Raji (cell line): ENCODE results near the gene C16orf89.

Source experiments
- POLR2A ChIP-seq: IDR thresholded peaks from 2 replicates; pipeline ENCODE4 v1.6.1; 2011; ENCODE audit warnings: low read depth, low read length, control low read depth; ENCODE audit not compliant: insufficient read depth

C16orf89 gene

DNA sequence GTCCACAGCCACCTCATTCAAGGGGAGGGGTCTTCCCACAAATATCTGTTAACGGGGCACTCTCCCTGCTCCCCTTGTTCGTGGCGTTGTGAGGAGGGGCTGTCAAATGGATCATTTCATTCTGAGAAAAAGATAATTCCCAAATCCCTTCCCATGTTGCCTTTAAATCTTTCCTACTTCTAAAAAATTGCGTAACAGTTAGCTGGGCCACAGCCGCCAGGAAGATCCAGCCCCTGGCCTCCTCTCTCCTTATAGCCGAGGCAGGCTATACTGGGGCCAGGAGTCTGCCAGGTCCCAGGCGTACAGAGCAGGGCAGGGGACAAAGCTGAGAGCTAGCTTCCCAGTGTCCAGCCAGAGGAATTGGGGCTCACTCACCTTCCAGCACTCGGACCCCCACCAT, 430 bp downstream of the C16orf89 start:
- TF ChIP-seq POLR2A: no peak

DNA sequence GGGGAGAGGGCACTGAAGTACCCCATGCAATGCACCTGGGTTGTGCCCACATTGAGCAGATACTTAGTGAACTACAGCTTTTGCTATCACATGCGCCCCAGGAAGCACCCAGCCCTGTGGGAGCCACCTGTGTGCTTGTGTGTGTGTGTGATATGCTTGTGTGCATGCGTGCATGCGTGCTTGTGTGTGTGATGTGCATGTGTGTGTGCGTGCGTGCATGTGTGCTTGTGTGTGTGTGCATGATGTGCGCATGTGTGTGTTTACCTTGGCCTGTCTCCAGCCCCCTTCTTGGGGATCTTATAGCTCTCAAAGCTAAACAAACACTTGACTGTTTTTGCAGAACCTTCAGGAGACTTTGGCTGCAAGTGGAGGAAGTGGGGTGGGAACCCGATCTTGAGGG, 841 bp downstream of the C16orf89 start:
- TF ChIP-seq POLR2A: no peak

DNA sequence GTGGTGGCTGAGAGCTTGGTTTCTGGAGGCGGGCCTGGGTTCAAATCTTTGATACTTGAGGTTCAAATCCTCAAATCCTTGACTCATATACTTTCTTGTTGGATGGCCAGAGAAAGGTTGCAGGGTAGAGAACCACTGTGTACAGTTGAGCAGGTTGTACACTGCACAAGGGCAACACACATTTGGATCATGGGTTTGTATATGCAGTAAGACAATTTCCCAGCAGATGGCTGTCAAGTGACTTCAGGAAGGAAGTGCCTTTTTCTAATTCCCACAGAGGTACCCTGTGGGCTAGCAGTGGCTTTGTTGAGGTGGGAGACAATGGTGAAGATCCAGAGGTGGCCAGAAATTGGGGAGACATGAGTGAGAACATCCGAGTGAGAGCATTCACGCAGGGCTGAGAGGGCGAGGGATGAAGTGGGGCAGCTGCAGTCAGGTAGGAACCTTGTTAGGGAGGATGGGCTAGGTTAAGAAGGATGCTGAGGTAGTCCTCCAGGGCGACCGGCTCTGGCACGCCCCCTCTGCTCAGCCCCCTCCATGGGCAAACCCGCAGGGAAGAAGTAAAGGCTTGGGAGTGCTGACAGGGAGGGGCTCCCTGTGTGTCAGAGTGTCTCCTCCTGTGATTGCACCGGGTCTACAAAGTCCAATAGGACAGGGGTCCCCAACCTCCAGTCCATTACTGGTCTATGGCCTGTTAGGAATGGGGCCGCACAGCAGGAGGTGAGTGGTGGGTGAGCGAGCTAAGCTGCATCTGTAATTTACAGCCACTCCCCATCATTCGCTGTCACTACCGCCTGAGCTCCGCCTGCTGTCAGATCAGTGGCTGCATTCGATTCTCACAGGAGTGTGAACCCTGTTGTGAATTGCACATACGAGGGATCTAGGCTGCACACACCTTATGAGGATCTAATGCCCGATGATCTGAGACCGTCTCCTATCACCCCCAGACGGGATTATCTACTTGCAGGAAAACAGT, 2.7 kb downstream of the C16orf89 start:
- TF ChIP-seq POLR2A: no peak

DNA sequence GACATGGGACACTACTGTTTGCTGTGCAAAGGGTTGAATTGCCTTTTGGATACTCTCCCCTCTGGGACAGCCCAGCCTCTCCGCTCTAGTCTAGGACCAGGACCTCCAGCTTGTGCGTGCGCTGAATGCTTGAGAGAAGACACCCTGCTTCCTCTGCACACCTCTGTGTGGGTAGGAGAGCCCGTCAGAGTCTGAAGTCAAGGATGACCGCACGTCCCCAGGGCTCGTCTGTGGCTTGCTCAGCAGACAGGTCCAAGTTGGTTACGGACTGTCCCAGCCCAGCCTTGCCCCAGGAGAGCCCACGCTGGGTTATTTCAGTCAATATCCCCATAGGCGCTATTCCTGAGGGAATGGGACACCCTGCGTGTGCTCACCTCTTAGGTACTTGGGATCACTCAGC, 3.7 kb downstream of the C16orf89 start:
- no peak for TF ChIP-seq POLR2A

DNA sequence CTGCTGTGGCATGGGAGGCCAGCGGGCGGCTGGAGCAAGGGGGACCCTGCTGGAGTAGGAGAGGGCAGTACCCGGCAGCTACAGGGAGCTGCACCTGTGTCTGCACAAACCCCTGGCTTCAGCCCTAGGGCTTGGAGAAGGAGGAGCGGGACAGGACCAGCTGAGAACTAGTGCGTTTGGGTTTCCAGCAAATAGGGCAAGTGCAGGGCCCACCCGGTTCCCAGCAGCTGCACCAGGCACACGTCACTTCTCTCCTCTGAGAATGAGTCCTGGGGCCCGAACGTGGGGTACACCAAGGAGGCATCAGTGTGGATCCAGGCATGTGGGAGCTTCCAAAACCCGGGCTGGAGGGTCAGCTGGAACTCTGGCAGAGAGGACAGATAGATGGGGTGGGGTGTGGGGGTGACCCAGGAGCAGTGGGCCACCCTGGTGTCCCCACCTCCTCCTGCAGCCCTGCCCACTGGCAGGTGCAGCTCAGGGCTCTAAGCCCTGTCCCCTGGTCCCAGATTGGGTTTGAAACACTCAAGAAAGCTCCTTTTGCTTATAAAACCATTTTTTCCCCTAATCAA, 5.6 kb downstream of the C16orf89 start:
- no peak for TF ChIP-seq POLR2A

DNA sequence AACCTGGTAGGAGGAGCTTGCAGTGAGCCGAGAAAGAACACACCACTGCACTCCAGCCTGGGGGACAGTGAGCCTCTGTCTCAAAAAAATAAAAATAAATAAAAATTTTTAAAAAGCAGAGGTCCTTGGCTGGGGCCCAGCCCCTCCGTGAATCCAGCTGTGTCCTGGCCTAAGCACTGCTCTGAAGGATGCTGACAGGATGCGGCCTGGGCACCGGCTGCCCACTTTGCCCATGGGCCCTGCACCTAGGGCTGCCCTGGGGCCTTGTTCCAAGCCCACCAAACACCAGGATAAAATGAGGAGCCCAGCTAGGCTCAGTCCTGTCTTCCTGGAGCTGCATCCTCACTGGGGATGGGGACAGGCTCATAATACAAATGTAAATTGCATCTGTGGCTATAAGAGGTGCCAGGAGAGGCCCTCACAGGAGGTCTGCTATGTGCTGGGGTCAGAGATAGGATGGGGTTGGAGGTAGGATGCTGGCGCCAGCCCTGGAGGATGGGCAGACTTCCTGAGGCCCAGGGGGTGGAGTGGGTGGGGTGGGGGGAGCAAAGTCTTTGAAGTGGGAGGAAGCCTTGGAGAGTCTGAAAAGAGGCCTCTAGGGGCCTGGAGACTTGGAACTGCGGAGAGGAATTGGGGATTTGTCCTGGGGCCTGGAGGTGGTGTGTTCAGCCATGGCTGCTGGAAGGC, 6.2 kb downstream of the C16orf89 start:
- TF ChIP-seq POLR2A: no peak

DNA sequence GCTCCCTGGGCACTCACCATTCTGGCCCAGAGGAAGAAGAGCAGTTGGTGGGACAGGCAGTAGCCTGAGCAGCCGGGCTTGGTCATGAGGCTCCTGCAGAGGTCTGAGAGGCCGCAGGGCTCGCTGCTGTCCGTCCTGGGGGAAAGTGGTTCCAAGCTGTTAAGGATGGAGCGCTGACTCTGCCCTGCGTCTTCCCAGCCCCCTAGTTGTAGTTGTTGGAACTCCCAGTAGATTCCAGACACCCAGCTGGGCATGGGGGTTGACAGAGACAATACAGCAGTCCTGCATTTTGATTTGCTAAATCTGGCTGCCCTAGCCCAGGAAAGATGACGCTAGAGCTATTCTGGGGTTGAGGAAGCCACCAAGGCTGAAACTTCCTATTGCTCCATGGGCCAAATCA, 7.3 kb downstream of the C16orf89 start:
- no peak for TF ChIP-seq POLR2A

DNA sequence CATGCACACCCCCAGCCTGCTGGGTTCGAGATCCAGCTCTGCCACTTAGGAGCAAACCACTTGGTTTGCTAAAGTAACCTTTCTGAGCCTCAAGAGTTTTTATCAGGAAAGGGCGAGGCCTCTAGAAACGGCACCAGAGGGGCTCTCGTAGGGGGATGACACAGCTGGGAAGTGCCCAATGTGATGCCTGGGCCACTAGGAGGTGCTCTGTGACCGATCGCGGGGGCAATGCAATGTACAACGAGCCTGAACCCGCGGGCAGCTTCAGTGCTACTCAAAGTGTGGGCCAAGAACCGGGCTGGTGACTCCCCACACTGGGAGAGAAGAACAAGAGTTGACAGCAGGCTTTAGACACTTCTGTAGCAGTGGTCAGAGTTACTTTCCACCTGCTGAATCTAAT, 9.4 kb downstream of the C16orf89 start:
- no peak for TF ChIP-seq POLR2A

DNA sequence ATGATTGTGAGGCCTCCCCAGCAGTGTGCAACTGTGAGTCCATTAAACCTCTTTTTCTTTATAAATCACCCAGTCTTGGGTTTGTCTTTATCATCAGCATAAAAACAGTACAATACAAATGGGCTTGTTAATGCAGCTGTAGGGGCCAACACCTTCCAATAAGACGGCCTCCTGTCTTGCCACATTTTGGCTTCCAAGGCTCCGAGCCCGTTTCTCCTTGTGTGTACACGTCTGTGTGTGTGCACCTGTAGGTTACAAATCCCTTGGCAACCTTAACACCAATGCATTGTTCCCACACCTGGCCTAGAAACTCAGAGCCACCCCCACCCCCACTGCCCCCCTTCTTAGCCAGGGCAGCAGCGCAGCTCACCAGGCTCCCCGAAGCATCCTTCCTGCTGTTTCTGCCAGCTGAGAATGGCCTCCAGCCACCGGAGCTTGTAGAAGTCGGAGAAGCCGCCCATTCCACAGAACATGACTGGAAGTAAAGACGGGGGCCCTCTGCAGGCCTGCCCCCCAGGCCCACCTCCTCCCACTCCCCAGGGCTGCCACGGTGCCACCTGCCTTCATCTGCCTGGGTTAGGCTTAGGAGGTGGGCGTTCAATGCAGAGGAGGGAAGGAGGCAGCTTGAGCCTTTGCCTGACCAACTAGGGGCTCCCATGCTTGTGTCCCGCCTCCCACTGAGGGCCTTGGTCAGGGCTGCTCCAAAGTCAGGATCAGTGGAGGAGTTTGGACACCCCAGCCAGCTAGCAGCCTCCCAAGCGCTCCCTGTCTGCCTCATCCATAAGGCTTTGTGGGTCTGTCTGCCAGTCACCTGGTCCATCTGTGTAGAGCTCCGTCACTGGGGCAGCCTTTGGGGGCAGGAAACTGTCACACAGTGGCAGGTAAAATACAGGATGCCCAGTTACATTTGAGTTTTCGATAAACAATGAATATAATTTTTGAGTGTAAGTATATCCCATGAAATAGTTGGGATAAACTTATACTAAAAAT, 10.6 kb downstream of the C16orf89 start:
- TF ChIP-seq POLR2A: no peak

DNA sequence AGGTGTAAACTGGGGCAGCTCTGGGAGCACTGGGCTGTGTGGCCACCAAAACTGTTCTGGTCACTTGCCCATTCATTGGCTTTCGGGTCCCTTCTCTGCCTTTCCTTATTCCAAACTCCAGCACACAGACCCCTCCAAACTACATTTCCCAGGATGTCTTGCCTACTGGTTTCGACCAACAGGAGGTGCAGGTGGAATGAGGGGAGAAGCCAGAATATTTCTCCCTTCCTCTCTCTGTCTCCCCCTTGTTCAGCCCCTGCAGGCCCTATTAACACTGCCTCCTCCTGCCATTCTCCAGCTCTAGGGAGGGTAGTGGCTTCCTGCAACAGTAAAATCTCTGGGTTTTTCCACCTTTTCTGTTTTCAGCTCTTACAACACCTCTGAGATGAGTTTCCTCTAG, 18.8 kb downstream of the C16orf89 start:
- TF ChIP-seq POLR2A: no peak

DNA sequence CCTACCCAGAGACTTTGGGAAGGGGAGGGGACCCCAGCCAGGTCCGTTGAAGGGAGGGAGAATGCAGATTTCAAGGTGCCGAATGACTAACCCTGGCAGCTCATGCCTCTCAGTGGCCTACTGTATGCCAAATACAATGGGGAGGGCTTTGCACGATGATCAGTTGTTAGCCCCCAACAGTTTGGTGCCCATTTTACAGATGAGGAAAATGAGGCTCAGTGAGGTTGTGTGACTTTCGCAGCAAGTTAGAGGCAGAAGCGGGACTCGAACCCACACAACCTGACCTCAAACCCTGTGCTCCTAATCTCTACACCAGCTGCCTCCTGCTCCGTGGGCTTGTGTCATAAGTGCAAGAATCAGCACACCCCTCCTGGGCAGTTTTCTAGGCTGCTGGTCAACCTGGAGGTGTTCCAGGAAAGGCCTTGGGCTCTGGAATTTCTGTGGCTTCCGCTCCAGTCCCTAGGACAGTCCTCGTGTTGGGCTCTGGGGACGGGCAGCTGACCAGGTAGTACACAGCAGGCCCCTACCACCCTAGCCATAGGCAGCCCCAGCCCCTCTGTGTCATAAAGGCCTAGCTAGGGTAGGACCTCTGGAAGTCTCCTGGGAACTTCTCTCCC, 20.1 kb downstream of the C16orf89 start:
- TF ChIP-seq POLR2A: no peak

DNA sequence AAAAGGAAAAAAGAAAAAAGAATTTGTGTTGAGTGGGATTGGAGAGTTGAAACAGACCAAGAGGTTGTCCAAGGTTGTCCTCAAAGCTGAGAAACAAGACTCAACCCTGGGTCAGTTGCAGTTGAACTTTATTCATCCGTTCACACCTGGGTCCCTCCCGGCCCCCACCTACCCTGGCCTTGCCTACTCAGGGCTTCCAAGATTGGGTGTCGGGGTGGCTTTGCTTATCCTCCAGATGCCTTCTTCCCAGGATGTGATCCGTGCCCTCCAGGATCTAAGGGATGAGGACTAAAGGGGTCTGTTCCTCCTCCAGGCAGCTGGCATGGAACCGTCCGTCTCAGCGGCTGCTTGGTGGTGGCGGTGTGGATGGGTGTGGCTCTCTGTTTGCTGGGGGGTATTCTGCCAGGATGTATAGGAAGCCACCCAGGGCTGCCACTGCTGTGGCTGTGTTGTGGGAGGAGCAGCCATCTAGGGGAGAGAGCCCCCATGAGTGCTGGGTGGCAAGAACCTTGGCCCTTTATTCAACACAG, 21.7 kb downstream of the C16orf89 start:
- no peak for TF ChIP-seq POLR2A

DNA sequence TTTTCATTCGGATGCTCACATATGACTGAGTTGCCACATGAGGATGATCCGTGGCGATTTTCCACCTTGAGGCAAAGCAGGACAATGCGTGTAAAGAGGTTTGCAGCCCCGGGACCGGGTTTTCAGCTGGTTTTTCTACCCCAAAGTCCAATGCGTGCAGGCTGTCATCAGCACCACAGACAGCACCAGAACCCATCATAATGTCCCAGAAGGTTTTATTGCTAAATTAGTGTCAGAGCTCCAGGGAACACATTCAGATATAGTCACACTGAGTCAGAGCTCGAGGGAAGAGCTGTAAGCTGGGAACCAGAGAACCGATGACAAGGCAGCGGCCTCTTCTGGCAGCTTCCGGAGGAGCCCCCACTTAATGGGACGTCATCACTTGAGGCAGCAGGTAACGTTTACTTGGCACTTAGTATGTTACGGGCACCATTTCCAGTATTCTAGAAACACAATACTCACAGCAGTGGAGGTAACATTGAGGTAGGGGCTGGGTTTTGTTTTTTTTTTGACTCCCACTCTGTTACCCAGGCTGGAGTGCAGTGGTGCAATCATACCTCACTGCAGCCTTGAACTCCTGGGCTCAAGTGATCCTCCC, 23.1 kb downstream of the C16orf89 start:
- TF ChIP-seq POLR2A: no peak
